K562 (cell line): ENCODE measurements around the gene TAF3. TPM values are rescaled to one million over a fixed set of nuclear protein-coding genes. Genes with fewer than 3 reads are reported as not detected.
A peak's percentile ranks its signal among the peaks of the same experiment; 100 is the strongest.

Source experiments
- ATAC-seq: fragments of 200-7000 bp; cut with Tn5 transposase; 3 replicates; pipeline ENCODE4 v1.9.1; 2020; ENCODE audit warnings: moderate library complexity
- BruUV-seq: library from RNA; stranded (reverse); fragments of 400-500 nt; replicated peaks from 2 replicates; lab custom pipeline; 2021; lab: Mats Ljungman, UMichigan
- CTCF ChIA-PET: fragments of 300-600 bp; formaldehyde crosslinking; extraction: SDS; loops from one replicate; lab custom pipeline; 2021; ENCODE audit warnings: low intra/inter-chr PET ratio; lab: Yijun Ruan, JAX
- POLR2A ChIA-PET: fragments of 300-600, 350-650 bp; sonication (Branson Sonifier 250); formaldehyde crosslinking; extraction: SDS; loops from one replicate; lab custom pipeline; 2021; ENCODE audit warnings: antibody characterized with exemption, inconsistent platforms; lab: Yijun Ruan, JAX
- DNase-seq, 4 experiments: peaks; one replicate each; pipeline versions ENCODE4 v3.0.0 to v3.0.0-alpha.2; 2011 to 2018; ENCODE audit warnings: low spot score in 3 of 4, mixed read lengths in 3 of 4; ENCODE audit errors: extremely low read depth in 1 of 4
- FAIRE-seq: peaks from 2 replicates; lab custom pipeline; 2011; peaks lifted over from hg19 to GRCh38; lab: Jason Lieb, UNC
- H2AFZ ChIP-seq: 2 replicates; pipeline ENCODE4 v1.6.0; 2011; ENCODE audit warnings: low read depth, low read length, control low read depth, inconsistent platforms
- H3K27ac ChIP-seq: fragments of 200-600 bp; 3 replicates; pipeline ENCODE4 v1.8.0; 2011; ENCODE audit warnings: low read depth, mild to moderate bottlenecking, control low read depth, inconsistent platforms, low read length, moderate library complexity, mixed read lengths; ENCODE audit errors: extremely low read depth
- H3K27me3 ChIP-seq, 2 experiments: fragments of 300-600 bp in 1 of 2; 2 replicates in 1 of 2; 3 replicates in 1 of 2; pipeline versions ENCODE4 v1.6.0 to v1.8.0; 2011; ENCODE audit warnings: inconsistent platforms in 2 of 2, low read length in 2 of 2, mild to moderate bottlenecking in 1 of 2, mixed read lengths in 1 of 2, moderate library complexity in 1 of 2; ENCODE audit not compliant: control insufficient read depth in 2 of 2, insufficient read depth in 2 of 2
- H3K36me3 ChIP-seq: fragments of 300-600 bp; 3 replicates; pipeline ENCODE4 v1.8.0; 2011; ENCODE audit warnings: mild to moderate bottlenecking, low read length, inconsistent platforms; ENCODE audit not compliant: control insufficient read depth, insufficient read depth
- H3K4me1 ChIP-seq, 2 experiments: fragments of 200-600 bp in 1 of 2; replicated peaks in 1 of 2; 2 replicates in 1 of 2; 3 replicates in 1 of 2; pipeline versions ENCODE4 v1.5.1 to v1.8.0; 2011; ENCODE audit warnings: inconsistent platforms in 2 of 2, low read length in 2 of 2, mild to moderate bottlenecking in 1 of 2, mixed read lengths in 1 of 2, moderate library complexity in 1 of 2; ENCODE audit not compliant: control insufficient read depth in 2 of 2, insufficient read depth in 2 of 2
- H3K4me2 ChIP-seq: 2 replicates; pipeline ENCODE4 v1.6.1; 2011; ENCODE audit warnings: low read length, control low read depth, inconsistent platforms, mixed read lengths; ENCODE audit not compliant: insufficient read depth
- H3K4me3 ChIP-seq: fragments of 200-600 bp; sonication (generic), shearing (Covaris generic); 2 replicates; pipeline ENCODE4 v1.5.1; 2016; ENCODE audit warnings: control low read depth, inconsistent platforms
- H3K79me2 ChIP-seq: fragments of 200-600 bp; 3 replicates; pipeline ENCODE4 v1.8.0; 2011; ENCODE audit warnings: low read length, inconsistent platforms; ENCODE audit not compliant: control insufficient read depth, insufficient read depth
- H3K9ac ChIP-seq, 2 experiments: 2 replicates each; pipeline versions ENCODE4 v1.6.0 to v1.6.1; 2011; ENCODE audit warnings: low read depth in 2 of 2, low read length in 2 of 2, control low read depth in 1 of 2, inconsistent platforms in 1 of 2, mild to moderate bottlenecking in 1 of 2, mixed read lengths in 1 of 2; ENCODE audit not compliant: insufficient read depth in 1 of 2
- H3K9me1 ChIP-seq: one replicate; pipeline ENCODE4 v1.6.0; 2011; ENCODE audit warnings: inconsistent platforms, mild to moderate bottlenecking, low read length, moderate library complexity; ENCODE audit not compliant: control insufficient read depth, insufficient read depth
- H3K9me3 ChIP-seq: replicated peaks from 2 replicates; pipeline ENCODE4 v1.5.1; 2011; ENCODE audit warnings: low read depth, low read length, inconsistent platforms; ENCODE audit not compliant: control insufficient read depth, insufficient read depth
- H4K20me1 ChIP-seq: replicated peaks from 2 replicates; pipeline ENCODE4 v1.6.1; 2011; ENCODE audit warnings: low read length, inconsistent platforms, mixed read lengths; ENCODE audit not compliant: control insufficient read depth, insufficient read depth
- CEBPB ChIP-seq: fragments of 450-650 bp; IDR thresholded peaks from 2 replicates; pipeline ENCODE4 v1.6.1; 2016; ENCODE audit warnings: missing genetic modification characterization, missing compliant biosample characterization
- CEBPG ChIP-seq, 3 experiments: fragments of 200-800 bp in 1 of 3; sonication (Bioruptor generic) in 1 of 3; sonication (generic) in 1 of 3; formaldehyde crosslinking in 1 of 3; IDR thresholded peaks in 2 of 3; conservative IDR thresholded peaks in 1 of 3; 2 replicates each; pipeline versions ENCODE4 v1.6.1 to v1.8.0; 2016 to 2022; ENCODE audit warnings: missing compliant biosample characterization in 2 of 3, missing genetic modification characterization in 2 of 3, mild to moderate bottlenecking in 1 of 3, missing genetic modification reagents in 1 of 3
- IRF2 ChIP-seq: sonication (generic); formaldehyde crosslinking; IDR thresholded peaks from 2 replicates; pipeline ENCODE4 v1.8.1; 2022; ENCODE audit warnings: mild to moderate bottlenecking, missing genetic modification reagents
- KAT2B ChIP-seq: IDR thresholded peaks from one replicate; pipeline ENCODE4 v1.6.1; 2012; ENCODE audit warnings: low read depth, mild to moderate bottlenecking, control low read depth, inconsistent platforms, low read length, moderate library complexity
- PHB2 ChIP-seq: fragments of 450-650 bp; IDR thresholded peaks from 2 replicates; pipeline ENCODE4 v1.6.1; 2017; ENCODE audit warnings: low read depth
- ZNF316 ChIP-seq: fragments of 450-650 bp; IDR thresholded peaks from 2 replicates; pipeline ENCODE4 v1.6.1; 2016
- ZNF41 ChIP-seq: fragments of 250-450 bp; sonication (Bioruptor Pico); conservative IDR thresholded peaks from 2 replicates; pipeline ENCODE4 v1.4.0; 2020; ENCODE audit warnings: mild to moderate bottlenecking
- WGBS: fragments of 100-300 bp; shearing (Covaris generic); methylation state at CpG from one replicate; pipeline ENCODE4 v1.1.6; 2016; ENCODE audit warnings: low coverage, mixed read lengths; ENCODE audit not compliant: insufficient coverage; ENCODE audit errors: missing lambda C conversion rate; 5-methylcytosine and 5-hydroxymethylcytosine counted together
- in situ Hi-C: fragments of 300-500 bp; cut with MboI; formaldehyde crosslinking; loops from 4 replicates; pipeline ENCODE4 v1.15.0; 2018; ENCODE audit warnings: inconsistent platforms, mixed read lengths
- intact Hi-C: fragments of 100-400 bp; cut with micrococcal nuclease; formaldehyde crosslinking; loops from 2 replicates; pipeline ENCODE4 v1.14.2; 2022
- polyA plus RNA-seq, 8 experiments: library from polyadenylated mRNA; depleted of rRNA in 4 of 8; stranded (reverse) in 5 of 8; unstranded in 3 of 8; fragments of >200 nt; fragmentation: Nextera tagmentation in 2 of 8; fragmentation: Illumina TruSeq in 1 of 8; extraction: Ambion mirVana in 2 of 8; extraction: Trizol in 1 of 8; gene quantifications; 2 replicates each; pipeline versions ENCODE4 v1.2.1 to v1.2.3, GENCODE V29; 2011 to 2014; ENCODE audit warnings: inconsistent platforms in 1 of 8, missing spikeins in 1 of 8
- total RNA-seq, 7 experiments: library from RNA; depleted of rRNA in 6 of 7; stranded (reverse); fragments of >200 nt in 6 of 7; fragmentation: Illumina TruSeq in 2 of 7; extraction: Trizol in 2 of 7; gene quantifications; 2 replicates each; pipeline versions ENCODE4 v1.2.1 to v1.2.3, GENCODE V29; 2011 to 2021; ENCODE audit warnings: low replicate concordance in 1 of 7
- TF ChIP-seq, protein P1 (sequence below): sonication (generic); formaldehyde crosslinking; IDR thresholded peaks from 2 replicates; pipeline ENCODE4 v1.8.0; 2022; ENCODE audit warnings: missing genetic modification reagents, mild to moderate bottlenecking, moderate library complexity, borderline replicate concordance
- TF ChIP-seq, protein P2 (sequence below), 2 experiments: fragments of 450-650 bp in 1 of 2; sonication (generic) in 1 of 2; formaldehyde crosslinking in 1 of 2; IDR thresholded peaks in 1 of 2; conservative IDR thresholded peaks in 1 of 2; 2 replicates each; pipeline versions ENCODE4 v1.6.1 to v1.8.1; 2016 to 2023; ENCODE audit warnings: mild to moderate bottlenecking in 2 of 2, moderate library complexity in 2 of 2, inconsistent platforms in 1 of 2, missing genetic modification reagents in 1 of 2

Gene TAF3
- total and polyA plus RNA-seq, 9 of the 15 experiments (the other 6 are each of a cell fraction or from before 2014, with no cell fraction given) = 1.5 to 9.9 (median 4.1) TPM

DNA sequence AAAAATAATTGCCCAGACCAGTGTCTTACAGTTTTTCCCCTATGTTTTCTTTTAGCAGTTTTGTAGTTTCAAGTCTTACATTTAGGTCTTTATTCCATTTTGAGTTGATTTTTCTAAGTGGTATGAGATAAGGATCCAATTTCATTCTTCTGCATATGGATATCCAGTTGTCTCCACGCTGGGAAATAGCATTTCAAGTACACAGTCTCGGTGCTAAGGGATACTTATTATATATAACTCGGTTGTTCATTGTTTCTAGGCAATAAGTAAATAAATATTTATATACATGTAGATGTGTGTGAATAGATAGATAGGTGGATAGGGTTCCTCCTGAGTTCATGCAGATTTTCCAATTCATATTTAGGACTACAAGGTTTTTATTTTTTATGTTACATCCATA lies 16.0 kb downstream of the TAF3 start (continued):
- TF ChIP-seq KAT2B (no peak), PHB2 (no peak), IRF2 (no peak), ZNF41 (CRISPR knock-in tag) (no peak)
- TF ChIP-seq, protein P1, sequence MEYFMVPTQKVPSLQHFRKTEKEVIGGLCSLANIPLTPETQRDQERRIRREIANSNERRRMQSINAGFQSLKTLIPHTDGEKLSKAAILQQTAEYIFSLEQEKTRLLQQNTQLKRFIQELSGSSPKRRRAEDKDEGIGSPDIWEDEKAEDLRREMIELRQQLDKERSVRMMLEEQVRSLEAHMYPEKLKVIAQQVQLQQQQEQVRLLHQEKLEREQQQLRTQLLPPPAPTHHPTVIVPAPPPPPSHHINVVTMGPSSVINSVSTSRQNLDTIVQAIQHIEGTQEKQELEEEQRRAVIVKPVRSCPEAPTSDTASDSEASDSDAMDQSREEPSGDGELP (CRISPR knock-in tag) = no peak

DNA sequence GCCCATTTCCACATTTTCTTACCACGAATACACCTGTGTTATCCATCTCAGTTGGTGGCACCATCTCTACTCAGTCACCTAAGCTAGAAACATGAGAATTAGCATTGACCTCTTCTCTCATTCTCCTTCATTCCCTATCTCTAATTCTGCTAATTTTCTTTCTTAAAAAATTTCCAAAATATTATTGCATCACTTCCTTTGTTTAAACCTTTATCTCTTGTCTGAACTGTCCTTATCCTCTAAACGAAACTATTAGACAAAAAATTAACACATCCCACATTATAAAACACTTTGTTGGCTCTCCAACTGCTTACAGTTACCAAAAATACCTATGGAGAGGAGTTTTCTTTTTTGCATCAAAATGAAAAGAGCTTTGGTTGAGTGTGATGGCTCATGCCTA lies 18.3 kb downstream of the TAF3 start:
- no peak for DNase-seq
- TF ChIP-seq CEBPG (CRISPR knock-in tag; IDR thresholded peaks at IDR 0.05) (no peak), CEBPG (tag; conservative IDR thresholded peaks at IDR 0.05 in 1 of 2, IDR thresholded peaks at IDR 0.05 in 1 of 2) (peak; percentile 49 to 69), ZNF316 (no peak), CEBPB (tag) (peak; percentile 38; the same call in 1 of the 2 replicates)
- TF ChIP-seq, protein P2, sequence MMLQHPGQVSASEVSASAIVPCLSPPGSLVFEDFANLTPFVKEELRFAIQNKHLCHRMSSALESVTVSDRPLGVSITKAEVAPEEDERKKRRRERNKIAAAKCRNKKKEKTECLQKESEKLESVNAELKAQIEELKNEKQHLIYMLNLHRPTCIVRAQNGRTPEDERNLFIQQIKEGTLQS (IDR thresholded peaks at IDR 0.05) = peak; percentile 52
- TF ChIP-seq, protein P2 (CRISPR knock-in tag; conservative IDR thresholded peaks at IDR 0.05) = no peak
- TF ChIP-seq, all 486 proteins: peak for 3
- H3K4me2 ChIP-seq = no peak overlapping the region
- H2AFZ ChIP-seq = no peak overlapping the region
- H4K20me1 ChIP-seq = no peaks in the 10 kb centered on the region
- WGBS = 60% methylated on average over 2 of the region's 2 CpGs
- no peak overlapping the region for H3K4me3 ChIP-seq
- H3K4me1 ChIP-seq = no peaks in the 10 kb centered on the region
- BruUV-seq = no TSS peak
- CTCF ChIA-PET = no interaction called here
- H3K36me3 ChIP-seq = peaks cover 4% of the 10 kb centered on the region; the same call in 1 of the 3 replicates
- H3K9me3 ChIP-seq = no peaks in the 10 kb centered on the region
- in situ Hi-C loops (no loop called here), intact Hi-C loops (no loop called here)
- no peaks in the 10 kb centered on the region for H3K27me3 ChIP-seq
- no peak for ATAC-seq
- H3K9ac ChIP-seq = no peak overlapping the region
- FAIRE-seq = no peak
- POLR2A ChIA-PET = interaction anchor here (0.6 kb wide), 1 partner anchor 104 kb away, joined by 3 read pairs; no protein-coding TSS in a partner anchor
- no peaks in the 10 kb centered on the region for H3K9me1 ChIP-seq
- peaks cover 15% of the 10 kb centered on the region; the same call in 1 of the 3 replicates for H3K79me2 ChIP-seq
- no peak overlapping the region for H3K27ac ChIP-seq
